OCI-LY3 (cell line): ENCODE results near the gene ROBO2.

Source experiments
- CTCF ChIP-seq: fragments of 200-600, 300-600 bp; sonication (generic); IDR thresholded peaks from 2 replicates; pipeline ENCODE4 v1.5.1; 2014; ENCODE audit warnings: antibody characterized with exemption, low read length, low read depth
- EZH2phosphoT487 ChIP-seq: fragments of 200-600 bp; shearing (Covaris generic); IDR thresholded peaks from 2 replicates; pipeline ENCODE4 v1.6.1; 2018; ENCODE audit warnings: antibody characterized with exemption, mixed run types, low read depth

- no peak for TF ChIP-seq CTCF
- no peak for TF ChIP-seq EZH2phosphoT487
These were observed 146.4 kb downstream of the ROBO2 start for GRCh38 chr3:77186319-77186718.
